Muscle of leg (tissue), 11 donors: Measurements from ENCODE around the gene KRT14. TPM values are rescaled to one million over a fixed set of nuclear protein-coding genes. Genes with fewer than 3 reads are reported as not detected.
"Not testable (repeated sequence)": the region's sequence is repeated elsewhere in the genome, so short reads cannot be mapped to it uniquely, and the experiment has no call there.

ENCODE experiments used
- DNase-seq: peaks from one replicate; pipeline ENCODE4 v3.0.0; 2013
- H3K27ac ChIP-seq: one replicate; pipeline ENCODE4 v1.5.1; 2013; ENCODE audit warnings: mild to moderate bottlenecking, low read length, control low read depth
- H3K27me3 ChIP-seq: one replicate; pipeline ENCODE4 v1.6.1; 2013; ENCODE audit warnings: low read length; ENCODE audit not compliant: control insufficient read depth, insufficient read depth
- H3K36me3 ChIP-seq: one replicate; pipeline ENCODE4 v1.6.1; 2013; ENCODE audit warnings: low read length; ENCODE audit not compliant: control insufficient read depth, insufficient read depth
- H3K4me1 ChIP-seq: one replicate; pipeline ENCODE4 v1.6.1; 2013; ENCODE audit warnings: low read length; ENCODE audit not compliant: control insufficient read depth, insufficient read depth
- H3K4me3 ChIP-seq: one replicate; pipeline ENCODE4 v1.5.1; 2013; ENCODE audit warnings: low read length, control low read depth
- H3K9me3 ChIP-seq: replicated peaks from 2 replicates; pipeline ENCODE4 v1.6.1; 2013; ENCODE audit warnings: low read depth, low read length; ENCODE audit not compliant: control insufficient read depth
- WGBS: methylation state at CpG from one replicate; pipeline ENCODE4 v1.1.5; 2013; ENCODE audit warnings: missing lambda C conversion rate; ENCODE audit not compliant: insufficient coverage; 5-methylcytosine and 5-hydroxymethylcytosine counted together
- polyA plus RNA-seq, 8 donors: library from polyadenylated mRNA; unstranded; fragments of 120-200 nt; gene quantifications; one replicate each; pipeline versions ENCODE4 v1.2.1 to v1.2.3, GENCODE V29; 2013; ENCODE audit warnings: inconsistent platforms in 1 of 8, low replicate concordance in 1 of 8; ENCODE audit not compliant: insufficient read length in 8 of 8, insufficient read depth in 1 of 8
- total RNA-seq: library from RNA; stranded (reverse); fragments of 120-200 nt; gene quantifications from one replicate; pipeline ENCODE4 v1.2.4, GENCODE V29; 2013

KRT14 gene
- total and polyA plus RNA-seq, 9 donors = 0.04 to 49.4 (median 0.55) TPM; not detected in 1

DNA sequence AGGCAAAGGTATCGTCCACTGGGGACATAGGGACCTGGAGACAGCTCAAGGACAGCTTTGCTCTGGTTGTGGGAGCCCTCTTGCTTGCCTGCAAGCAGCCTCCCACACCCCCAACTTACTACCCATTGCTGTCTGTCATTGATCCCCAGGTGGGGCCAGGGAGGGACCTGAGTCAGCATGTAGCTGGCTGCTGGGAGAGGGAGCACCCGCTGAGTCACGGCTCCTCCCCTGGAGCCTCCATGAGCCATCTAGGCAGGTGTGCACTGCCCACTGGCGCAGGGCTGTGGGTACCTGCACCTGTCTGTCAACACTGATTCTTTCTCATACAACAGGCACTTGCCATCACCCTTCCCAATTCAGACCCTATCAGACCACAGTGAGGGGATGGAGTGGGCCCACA, 10.0 kb downstream of the KRT14 start:
- WGBS = no CpG with 5 or more reads among the region's 4 CpGs
- not testable (repeated sequence) for H3K4me1 ChIP-seq, H3K36me3 ChIP-seq, H3K9me3 ChIP-seq, H3K4me3 ChIP-seq, DNase-seq, H3K27ac ChIP-seq
- H3K27me3 ChIP-seq = peaks cover 34% of the 10 kb centered on the region

GRCh38 chr17:41575336-41575735, 11.4 kb downstream of the KRT14 start:
- H3K4me1 ChIP-seq = peaks cover 2% of the 10 kb centered on the region
- no peak overlapping the region for H3K4me3 ChIP-seq
- peaks cover 35% of the 10 kb centered on the region for H3K27me3 ChIP-seq
- no CpG with 5 or more reads among the region's 3 CpGs for WGBS
- H3K27ac ChIP-seq = no peak overlapping the region
- no peaks in the 10 kb centered on the region for H3K36me3 ChIP-seq
- no peak for DNase-seq
- no peaks in the 10 kb centered on the region for H3K9me3 ChIP-seq

- Histone ChIP-seq H3K4me1 (no peaks in the 10 kb centered on the region), H3K9me3 (no peaks in the 10 kb centered on the region), H3K27me3 (peaks cover 35% of the 10 kb centered on the region), H3K36me3 (no peaks in the 10 kb centered on the region), H3K4me3 (no peak within 1 kb of the TSS), H3K27ac (no peak within 1 kb of the TSS)
- no peak for DNase-seq
- WGBS = 39% methylated on average over 20 of the region's 24 CpGs
These were observed 14.9 kb downstream of the KRT14 start, which contains the start of gene KRT9 for GRCh38 chr17:41571561-41572434. KRT9 (minus strand) TSS chr17:41572059; CDS start chr17:41571992, 67 bp downstream.

- Histone ChIP-seq H3K4me3 (no peak overlapping the region), H3K27me3 (peaks cover 25% of the 10 kb centered on the region), H3K27ac (no peak overlapping the region)
These were observed 19.4 kb downstream of the KRT14 start for GRCh38 chr17:41567317-41567716.

DNA sequence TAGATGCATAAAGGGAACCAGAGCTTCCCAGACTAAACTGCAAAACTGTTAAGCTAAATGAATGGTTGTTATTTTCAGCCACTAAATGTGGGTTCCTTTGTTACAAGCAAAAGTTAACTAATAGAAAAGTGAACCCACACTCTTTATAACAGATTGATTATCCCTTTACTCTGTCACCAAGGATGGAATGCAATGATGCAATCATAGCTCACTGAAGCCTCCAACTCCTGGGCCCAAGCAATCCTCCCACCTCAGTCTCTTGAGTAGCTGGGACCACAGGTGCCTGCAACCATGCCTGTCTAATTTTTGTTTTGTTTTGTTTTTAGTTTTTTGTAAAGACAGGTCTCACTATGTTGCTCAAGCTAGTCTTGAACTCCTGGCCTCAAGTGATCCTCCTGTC, 21.4 kb downstream of the KRT14 start:
- no peaks in the 10 kb centered on the region for H3K9me3 ChIP-seq
- H3K27me3 ChIP-seq = peaks cover 15% of the 10 kb centered on the region
- H3K27ac ChIP-seq = no peak overlapping the region

More at GRCh38 chr17:41567317-41567716, 19.4 kb downstream of the KRT14 start:
- Histone ChIP-seq H3K4me1 (no peaks in the 10 kb centered on the region), H3K36me3 (no peaks in the 10 kb centered on the region), H3K9me3 (no peaks in the 10 kb centered on the region)
- WGBS = 88% methylated on average over 5 of the region's 6 CpGs
- no peak for DNase-seq

GRCh38 chr17:41563607-41564170, 23.0 kb downstream of the KRT14 start:
- Histone ChIP-seq H3K9me3 (no peaks in the 10 kb centered on the region), H3K36me3 (no peaks in the 10 kb centered on the region), H3K27ac (no peak overlapping the region), H3K4me1 (no peaks in the 10 kb centered on the region), H3K27me3 (peaks cover 22% of the 10 kb centered on the region), H3K4me3 (no peak overlapping the region)
- no peak for DNase-seq
- WGBS = 18% methylated on average over 3 of the region's 3 CpGs

More for the DNA sequence above, 21.4 kb downstream of the KRT14 start:
- Histone ChIP-seq H3K4me3 (no peak overlapping the region), H3K4me1 (no peaks in the 10 kb centered on the region), H3K36me3 (no peaks in the 10 kb centered on the region)
- no peak for DNase-seq

GRCh38 chr17:41561554-41561953, 25.1 kb downstream of the KRT14 start:
- Histone ChIP-seq H3K9me3 (no peaks in the 10 kb centered on the region), H3K4me1 (no peaks in the 10 kb centered on the region), H3K27me3 (peaks cover 20% of the 10 kb centered on the region), H3K4me3 (no peak overlapping the region), H3K36me3 (no peaks in the 10 kb centered on the region), H3K27ac (no peak overlapping the region)
- no peak for DNase-seq
- 83% methylated on average over 4 of the region's 6 CpGs for WGBS

DNA sequence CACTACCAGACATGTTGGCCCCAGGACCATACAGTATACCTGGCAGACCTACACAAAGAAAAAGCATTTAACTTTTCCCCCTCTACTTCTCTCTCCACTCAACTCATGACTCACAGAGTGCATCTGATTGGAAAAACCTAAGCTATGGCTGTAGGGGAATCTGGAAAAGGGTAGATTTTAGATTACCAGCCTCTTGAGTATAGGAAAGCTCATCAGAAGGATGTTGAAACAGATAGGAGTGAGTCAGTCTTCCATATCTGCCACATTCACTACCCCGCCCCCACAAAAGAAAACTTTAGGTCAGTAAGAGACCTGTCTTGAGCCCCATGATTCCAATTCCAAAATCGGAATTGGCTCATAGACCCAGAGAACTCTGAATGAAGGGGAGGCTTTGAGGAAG, 27.1 kb downstream of the KRT14 start:
- Histone ChIP-seq H3K4me1 (no peaks in the 10 kb centered on the region), H3K4me3 (no peak overlapping the region), H3K27ac (no peak overlapping the region), H3K9me3 (no peaks in the 10 kb centered on the region), H3K27me3 (peaks cover 25% of the 10 kb centered on the region), H3K36me3 (no peaks in the 10 kb centered on the region)
- 100% methylated on average over 1 of the region's 2 CpGs for WGBS
- DNase-seq = no peak

- H3K4me3 ChIP-seq = no peak overlapping the region
- H3K4me1 ChIP-seq = no peaks in the 10 kb centered on the region
- WGBS = 61% methylated on average over 7 of the region's 9 CpGs
- H3K36me3 ChIP-seq = no peaks in the 10 kb centered on the region
- no peaks in the 10 kb centered on the region for H3K9me3 ChIP-seq
- H3K27ac ChIP-seq = no peak overlapping the region
- peaks cover 20% of the 10 kb centered on the region for H3K27me3 ChIP-seq
- DNase-seq = no peak
These were observed 29.8 kb downstream of the KRT14 start for GRCh38 chr17:41556931-41557330.

DNA sequence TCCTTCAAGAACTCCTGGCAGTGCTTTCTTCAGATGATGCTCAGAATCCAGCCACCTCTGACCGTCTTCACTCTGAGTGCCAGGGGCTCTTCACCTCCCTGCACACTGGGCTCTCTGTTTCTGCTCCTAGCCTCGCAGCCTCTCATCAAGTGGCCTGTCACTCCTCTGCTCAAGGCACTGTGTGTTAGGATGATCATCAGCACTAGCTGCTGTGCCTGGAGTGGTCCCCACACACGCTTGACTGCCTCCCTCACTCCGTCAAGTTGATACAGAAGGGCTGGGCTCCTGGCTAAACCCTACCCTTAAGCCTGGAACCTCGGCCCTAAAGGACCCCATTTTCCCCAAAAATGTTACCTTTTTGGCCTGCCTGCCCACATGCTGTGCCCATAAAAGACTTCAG, 30.4 kb downstream of the KRT14 start:
- H3K9me3 ChIP-seq = no peaks in the 10 kb centered on the region
- H3K27me3 ChIP-seq = peaks cover 20% of the 10 kb centered on the region
- H3K4me1 ChIP-seq = no peaks in the 10 kb centered on the region
- no peak for DNase-seq
- WGBS = 47% methylated on average over 5 of the region's 5 CpGs
- H3K27ac ChIP-seq = no peak overlapping the region
- no peak overlapping the region for H3K4me3 ChIP-seq
- no peaks in the 10 kb centered on the region for H3K36me3 ChIP-seq
